MM.1S (cell line): ENCODE measurements around the gene IQGAP1.

Experiments
- CTCF ChIP-seq: fragments of 300-600 bp; sonication (generic); IDR thresholded peaks from 2 replicates; pipeline ENCODE4 v1.5.1; 2016; ENCODE audit warnings: antibody characterized with exemption, low read length, mixed read lengths
- EZH2 ChIP-seq: fragments of 300-600 bp; sonication (generic); optimal IDR thresholded peaks from 2 replicates; pipeline ENCODE3; 2017; ENCODE audit warnings: low read depth, mild to moderate bottlenecking, antibody characterized with exemption, low read length, mixed read lengths

- TF ChIP-seq CTCF: no peak
- no peak for TF ChIP-seq EZH2
Observed at GRCh38 chr15:90419206-90419605, 31.2 kb downstream of the IQGAP1 start.
